Omental fat pad (tissue), 4 donors: ENCODE results near the gene TPP1. TPM values are rescaled to one million over a fixed set of nuclear protein-coding genes. Genes with fewer than 3 reads are reported as not detected.

Source experiments
- ATAC-seq: fragments of 150-250 bp; one replicate; pipeline ENCODE4 v1.9.1; 2016; ENCODE audit warnings: mild to moderate bottlenecking, moderate library complexity; ENCODE audit not compliant: low FRiP score
- DNase-seq: peaks from one replicate; pipeline ENCODE4 v3.0.0-alpha.2; 2019; ENCODE audit warnings: low spot score
- total RNA-seq, 4 donors: library from RNA; depleted of rRNA; stranded (reverse); fragments of >200 nt; gene quantifications; one replicate each; pipeline ENCODE4 v1.1.0, GENCODE V29; 2016
- TF ChIP-seq, protein P1 (sequence below), 3 donors: fragments of 450-650 bp; IDR thresholded peaks; one replicate each; pipeline ENCODE4 v1.5.1; 2016 to 2017; ENCODE audit warnings: antibody characterized with exemption in 3 of 3, mild to moderate bottlenecking in 3 of 3, moderate library complexity in 2 of 3

The TPP1 gene
- total RNA-seq, 4 donors from 2014 or later = 73.8 to 95.0 (median 83.9) TPM

DNA sequence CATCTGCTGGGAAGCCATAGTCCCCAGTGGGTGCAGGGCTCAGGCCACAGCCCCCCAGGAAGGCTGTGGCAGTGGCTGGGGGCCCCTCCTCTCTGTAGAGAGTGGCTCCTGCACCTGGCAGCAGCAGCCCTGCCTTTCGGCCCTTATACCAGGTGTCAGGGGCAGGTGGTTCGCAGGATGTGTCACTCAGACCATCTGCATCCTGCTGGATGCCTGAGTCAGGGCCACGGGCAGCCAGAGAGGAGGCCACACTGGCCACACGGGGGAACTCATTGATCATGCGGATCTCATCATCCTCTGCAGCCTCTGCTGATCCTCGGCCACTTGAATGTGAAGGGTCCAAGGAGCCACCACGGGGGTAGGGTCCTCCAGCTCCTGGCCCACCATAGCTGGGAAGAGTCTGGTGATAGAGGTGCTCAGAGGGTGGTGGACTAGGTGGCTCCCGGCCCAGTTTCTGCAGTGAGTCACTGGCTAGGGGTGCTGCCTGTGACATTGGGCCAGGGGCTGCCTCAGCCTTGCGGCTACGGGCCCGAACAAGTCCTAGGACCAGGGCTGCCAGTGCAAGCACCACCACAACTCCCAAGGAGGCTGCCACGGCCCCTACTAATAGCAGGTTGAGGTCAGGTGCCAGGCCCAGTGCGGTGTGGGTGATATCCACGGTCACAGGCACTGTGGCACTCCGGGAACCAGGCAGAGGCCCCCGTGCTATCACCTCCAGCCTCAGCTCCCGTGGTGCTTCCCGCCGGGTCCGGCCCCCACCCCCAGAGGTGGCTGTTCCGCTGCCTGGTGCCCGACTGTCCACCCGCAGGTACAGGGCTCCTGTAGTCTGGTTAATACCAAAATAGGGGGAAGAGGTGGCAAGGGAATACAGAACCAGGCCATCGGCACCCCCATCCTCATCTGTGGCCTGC is 3.3 kb upstream of the TPP1 start:
- DNase-seq = no peak
- TF ChIP-seq, protein P1, sequence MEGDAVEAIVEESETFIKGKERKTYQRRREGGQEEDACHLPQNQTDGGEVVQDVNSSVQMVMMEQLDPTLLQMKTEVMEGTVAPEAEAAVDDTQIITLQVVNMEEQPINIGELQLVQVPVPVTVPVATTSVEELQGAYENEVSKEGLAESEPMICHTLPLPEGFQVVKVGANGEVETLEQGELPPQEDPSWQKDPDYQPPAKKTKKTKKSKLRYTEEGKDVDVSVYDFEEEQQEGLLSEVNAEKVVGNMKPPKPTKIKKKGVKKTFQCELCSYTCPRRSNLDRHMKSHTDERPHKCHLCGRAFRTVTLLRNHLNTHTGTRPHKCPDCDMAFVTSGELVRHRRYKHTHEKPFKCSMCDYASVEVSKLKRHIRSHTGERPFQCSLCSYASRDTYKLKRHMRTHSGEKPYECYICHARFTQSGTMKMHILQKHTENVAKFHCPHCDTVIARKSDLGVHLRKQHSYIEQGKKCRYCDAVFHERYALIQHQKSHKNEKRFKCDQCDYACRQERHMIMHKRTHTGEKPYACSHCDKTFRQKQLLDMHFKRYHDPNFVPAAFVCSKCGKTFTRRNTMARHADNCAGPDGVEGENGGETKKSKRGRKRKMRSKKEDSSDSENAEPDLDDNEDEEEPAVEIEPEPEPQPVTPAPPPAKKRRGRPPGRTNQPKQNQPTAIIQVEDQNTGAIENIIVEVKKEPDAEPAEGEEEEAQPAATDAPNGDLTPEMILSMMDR (IDR thresholded peaks at IDR 0.05) = no peak
- no peak for ATAC-seq

DNA sequence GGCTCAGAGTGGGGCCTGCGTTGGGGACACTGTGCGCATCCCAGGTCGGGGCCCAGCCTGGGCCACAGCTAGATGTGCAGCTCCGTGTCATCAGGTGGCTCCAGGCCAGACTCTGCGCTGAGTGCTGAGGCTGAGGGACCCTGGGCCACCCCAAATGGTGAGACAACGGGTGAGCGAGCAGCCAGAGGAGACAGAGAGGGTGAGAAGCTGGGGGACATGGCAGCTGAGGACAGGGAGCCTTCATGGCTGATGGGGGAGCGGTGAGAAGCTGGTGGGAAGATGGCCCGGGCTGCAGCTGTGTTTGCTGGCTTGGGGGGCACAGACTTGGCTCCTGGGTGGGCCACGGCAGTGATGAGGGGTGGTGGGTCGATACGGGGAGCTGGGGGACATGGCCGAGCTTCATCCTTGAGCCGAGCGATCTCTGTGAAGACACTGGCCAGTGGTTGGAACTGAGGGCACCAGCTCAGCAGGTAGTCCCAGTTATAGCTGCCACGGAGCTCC is 2.5 kb upstream of the TPP1 start:
- TF ChIP-seq, protein P1 (IDR thresholded peaks at IDR 0.05) = no peak
- DNase-seq (no peak), ATAC-seq (no peak)

DNA sequence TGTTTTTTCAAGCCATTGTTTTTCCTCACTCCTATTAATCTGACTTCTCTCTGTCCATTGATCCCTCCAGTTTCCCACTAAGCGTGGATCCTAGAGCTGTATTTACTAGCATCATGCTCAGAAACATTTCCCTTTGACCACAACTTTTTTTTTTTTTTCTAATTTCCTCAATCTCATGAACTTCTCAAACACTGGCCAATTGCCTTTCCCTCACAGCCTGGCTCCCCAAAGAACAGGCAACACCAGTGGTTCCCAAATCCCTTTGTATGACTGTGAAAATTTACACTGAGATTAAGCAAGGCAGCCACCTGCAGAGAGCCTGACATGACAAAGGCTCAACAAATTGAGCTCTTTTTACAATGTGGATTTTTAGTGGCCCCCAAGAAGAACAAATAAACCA is 1.4 kb upstream of the TPP1 start:
- DNase-seq = no peak
- no peak for ATAC-seq
- TF ChIP-seq, protein P1 (IDR thresholded peaks at IDR 0.05) = no peak

DNA sequence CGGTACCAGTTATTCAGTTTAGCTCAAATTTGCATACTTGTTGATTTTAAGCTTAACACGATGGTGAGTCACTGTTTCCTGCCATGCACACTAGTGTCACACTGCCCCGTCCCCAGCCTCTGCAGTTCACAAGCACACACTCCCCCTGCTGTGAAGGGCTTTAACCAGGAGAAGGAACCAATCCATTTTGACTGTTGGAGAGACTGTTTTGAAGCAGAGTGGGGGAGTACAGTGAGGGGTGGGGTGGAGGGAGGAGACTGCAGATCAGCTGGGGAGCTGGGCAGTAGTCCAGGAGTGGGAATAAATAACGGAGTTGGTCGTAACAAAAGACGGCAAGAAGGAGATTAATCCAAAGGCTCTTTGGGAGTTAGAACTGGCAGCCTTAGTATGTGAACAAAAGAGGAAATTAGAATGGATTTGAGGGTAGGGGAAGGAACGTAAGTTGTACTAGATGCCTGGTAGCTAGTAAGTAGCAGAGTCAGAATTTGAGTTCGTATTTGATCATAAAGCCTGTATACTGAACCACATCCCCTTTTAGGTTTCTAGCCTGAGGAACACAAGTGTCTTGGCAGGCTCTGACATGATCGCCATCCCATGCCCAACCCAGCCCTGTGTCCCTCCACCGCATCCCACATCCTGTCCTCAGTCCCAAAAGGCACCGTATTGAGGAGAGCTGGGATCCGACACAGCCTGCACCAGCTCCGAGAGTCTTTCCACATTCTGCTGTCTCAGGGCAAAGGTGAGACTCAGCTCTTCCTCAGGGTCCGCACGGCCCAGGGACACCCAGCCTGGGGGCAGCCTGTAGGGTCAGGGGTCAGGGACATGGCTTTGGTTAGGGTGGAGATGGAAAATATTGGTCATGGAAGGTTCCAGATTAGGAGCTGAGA is 862 bp downstream of the TPP1 start:
- DNase-seq = peak; percentile 23
- TF ChIP-seq, protein P1 (IDR thresholded peaks at IDR 0.05) = no peak
- peak; percentile 33 for ATAC-seq

DNA sequence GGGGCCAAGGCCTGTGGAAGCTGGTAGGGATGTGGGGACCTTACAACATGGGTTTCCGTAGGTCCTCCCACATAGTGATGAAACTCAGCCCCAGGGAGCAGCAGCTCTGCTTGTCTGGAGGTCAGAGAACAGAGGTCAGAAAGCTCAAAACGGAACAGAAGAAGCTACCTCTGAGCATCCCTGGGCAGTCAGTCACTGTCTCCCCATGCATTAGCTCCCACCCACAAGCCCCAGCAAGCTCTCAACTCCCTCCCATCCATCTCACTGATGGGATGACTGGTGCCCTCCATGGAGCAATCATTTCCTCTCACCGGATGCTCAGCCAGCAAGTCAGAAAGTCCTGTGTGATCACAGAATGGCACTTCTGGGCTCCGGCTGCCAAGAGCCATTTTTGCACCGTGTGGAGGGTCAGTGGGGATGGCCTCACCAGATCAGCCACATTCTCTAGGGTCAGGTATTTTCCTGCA is 1.9 kb downstream of the TPP1 start:
- TF ChIP-seq, protein P1 (IDR thresholded peaks at IDR 0.05) = no peak
- ATAC-seq (no peak), DNase-seq (peak; percentile 20)

DNA sequence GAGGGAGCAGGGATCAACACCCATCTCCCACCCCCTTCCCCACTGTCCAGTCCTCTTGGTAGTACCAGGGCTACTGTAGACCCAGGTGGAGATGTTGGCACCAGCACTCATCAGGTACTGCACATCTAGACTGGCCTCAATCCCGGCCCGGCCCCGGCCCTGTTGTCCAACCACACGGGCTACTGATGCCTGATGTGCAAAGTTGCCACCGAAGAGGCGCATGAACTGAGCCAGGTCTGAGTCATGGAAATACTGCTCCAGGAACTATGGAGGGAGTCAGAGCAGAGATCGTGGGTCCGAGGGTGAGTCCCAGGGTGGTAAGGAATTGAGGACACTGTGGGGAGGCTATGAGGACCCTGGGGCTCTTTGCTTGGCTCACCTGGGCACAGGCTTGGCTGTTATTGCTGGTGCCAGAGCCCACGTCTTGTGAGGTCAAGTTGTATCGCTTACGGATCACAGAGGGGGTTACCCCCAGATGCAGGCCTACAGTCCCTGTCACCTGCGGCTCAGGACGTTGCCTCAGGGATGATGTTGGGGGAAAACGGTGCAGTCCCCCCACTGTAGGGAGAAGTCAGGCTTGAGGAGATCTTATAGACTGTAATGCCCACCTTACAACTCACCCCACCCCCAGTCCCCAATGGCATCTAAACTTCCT is 2.5 kb downstream of the TPP1 start:
- TF ChIP-seq, protein P1 (IDR thresholded peaks at IDR 0.05) = no peak
- DNase-seq (peak; percentile 7), ATAC-seq (no peak)
